HL-60/S4 treated with retinoic acid at 250 ng/mL for 4 days and 3 days (cell line): ENCODE data around the gene ZNF581.

Experiments used
- in situ Hi-C: fragments of 300-500 bp; cut with MboI; formaldehyde crosslinking; loops from 2 replicates; pipeline ENCODE4 v1.7.0; 2022; ENCODE audit warnings: low sequenced_read_pairs

ZNF581 gene

GRCh38 chr19:55624109-55625003, 19.1 kb upstream of the ZNF581 start, which contains the start of gene ZNF784:
ZNF784 (minus strand) TSS chr19:55624566; CDS start chr19:55624561, 5 bp downstream.
- in situ Hi-C loops, result loop anchor here (10.0 kb wide), 2 partner anchors 110 to 470 kb away; partner anchors contain the start of gene TNNI3

DNA sequence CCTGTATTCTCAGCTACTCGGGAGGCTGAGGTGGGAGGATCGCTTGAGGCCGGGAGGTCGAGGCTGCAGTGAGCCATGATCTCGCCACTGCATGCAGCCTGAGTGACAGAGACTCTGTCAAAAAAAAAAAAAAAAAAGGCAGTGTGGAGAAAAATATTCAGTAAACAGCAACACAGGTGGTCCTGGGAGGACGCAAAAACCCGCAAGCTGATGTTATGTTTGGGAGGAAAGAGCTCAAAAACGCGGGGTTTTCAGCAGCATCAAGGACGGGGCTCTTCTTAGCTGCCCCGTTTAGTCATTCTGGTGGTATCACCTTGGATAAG, 18.5 kb upstream of the ZNF581 start:
- in situ Hi-C loops, result loop anchor here (10.0 kb wide), 2 partner anchors 110 to 470 kb away; partner anchors contain the start of gene TNNI3

DNA sequence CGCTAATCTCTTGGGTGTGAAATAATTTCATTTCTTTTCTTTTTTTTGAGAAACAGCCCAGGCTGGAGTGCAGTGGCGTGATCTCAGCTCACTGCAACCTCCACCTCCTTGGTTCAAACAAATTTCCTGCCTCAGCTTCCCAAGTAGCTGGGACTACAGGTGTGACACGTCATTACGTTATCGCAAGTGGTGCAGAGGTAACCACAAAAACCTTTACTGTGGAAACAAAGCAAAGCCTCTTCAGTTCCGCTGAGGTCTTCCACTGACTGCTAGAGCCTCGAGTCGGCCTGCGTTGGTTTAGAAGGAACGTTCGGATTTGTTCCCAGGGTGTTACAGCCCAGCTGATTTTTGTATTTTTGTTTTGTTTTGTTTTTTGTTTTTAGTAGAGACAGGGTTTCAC, 17.1 kb upstream of the ZNF581 start:
- in situ Hi-C loops, result loop anchor here (10.0 kb wide), 2 partner anchors 112 to 472 kb away; partner anchors contain the start of gene TNNI3

DNA sequence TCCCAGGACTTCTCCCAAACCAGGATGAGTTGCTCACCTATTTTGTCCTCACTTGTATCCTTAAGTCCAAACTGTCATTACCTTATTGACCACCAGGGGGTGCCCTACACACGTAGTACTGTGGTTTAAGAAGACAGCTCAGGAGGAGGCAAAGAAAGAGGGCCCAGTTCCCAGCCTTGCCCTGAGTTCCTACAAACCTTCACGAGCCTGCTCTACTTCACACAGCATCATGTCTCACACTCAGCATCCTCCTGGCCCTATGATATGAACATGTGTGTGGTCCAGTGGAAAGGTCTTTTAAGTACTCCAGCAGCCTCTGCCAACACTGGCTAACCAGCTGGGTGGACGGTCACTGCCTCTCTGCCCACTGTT, 11.0 kb upstream of the ZNF581 start:
- in situ Hi-C loops, result no loop called here

GRCh38 chr19:55633861-55634260, 9.6 kb upstream of the ZNF581 start:
- in situ Hi-C loops, result no loop called here

GRCh38 chr19:55635334-55635717, 8.1 kb upstream of the ZNF581 start:
- in situ Hi-C loops, result no loop called here

GRCh38 chr19:55635856-55636440, 7.5 kb upstream of the ZNF581 start:
- in situ Hi-C loops, result no loop called here

- in situ Hi-C loops, result no loop called here
These were observed 6.7 kb upstream of the ZNF581 start for GRCh38 chr19:55636723-55637122.

- in situ Hi-C loops, result no loop called here
These were observed 5.9 kb upstream of the ZNF581 start for GRCh38 chr19:55637534-55637933.

GRCh38 chr19:55638864-55639359, 4.5 kb upstream of the ZNF581 start:
- in situ Hi-C loops, result no loop called here

- in situ Hi-C loops, result no loop called here
These were observed 3.3 kb upstream of the ZNF581 start for GRCh38 chr19:55640043-55640576.

DNA sequence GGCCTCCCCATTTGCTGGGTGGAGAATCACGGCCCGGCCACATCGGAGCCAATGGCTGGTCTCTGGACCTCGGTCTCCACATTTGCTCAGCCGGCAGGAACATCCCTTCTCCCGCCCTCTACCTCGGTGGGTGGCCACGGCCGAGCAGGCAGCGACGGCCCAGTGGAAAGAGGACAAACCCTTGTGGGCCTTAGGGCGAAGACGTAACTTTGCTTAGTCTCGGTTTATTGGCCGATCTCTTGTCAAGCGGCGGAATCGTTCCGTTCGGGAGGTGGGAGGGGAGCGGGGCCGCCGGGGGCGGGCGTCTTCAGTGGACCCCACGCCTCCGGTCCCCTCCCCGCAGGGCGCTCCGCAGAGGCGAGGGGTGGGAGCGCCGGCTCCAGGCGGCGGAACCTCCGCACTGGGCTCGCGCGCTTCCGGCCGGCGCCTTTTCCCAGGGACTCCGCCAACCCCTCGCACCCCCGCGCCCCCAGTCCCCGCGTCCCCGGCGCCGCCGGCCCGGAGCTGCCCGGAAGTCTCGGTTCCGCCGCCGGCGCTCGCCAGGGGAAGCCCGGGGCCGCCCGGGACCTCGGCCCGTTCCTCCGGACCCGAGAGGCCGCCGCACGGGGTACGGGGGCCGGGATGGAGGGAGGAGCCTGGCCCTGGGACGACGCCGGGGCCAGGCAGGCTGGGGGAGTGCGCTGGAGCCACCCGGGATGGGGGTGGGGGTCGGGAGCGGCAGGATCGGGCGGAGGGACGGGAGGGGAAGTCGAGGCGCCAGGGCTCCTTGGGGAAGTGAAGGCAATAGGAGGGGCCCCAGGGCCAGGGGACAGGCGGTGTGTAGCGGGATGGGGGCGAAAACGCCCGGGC, 2.6 kb upstream of the ZNF581 start, which contains the start of gene ZNF580:
ZNF580 (plus strand) TSS at position 426 of the 849 bp plus-strand sequence. CDS start 1,507 bp downstream, outside the sequence.
- in situ Hi-C loops, result no loop called here

DNA sequence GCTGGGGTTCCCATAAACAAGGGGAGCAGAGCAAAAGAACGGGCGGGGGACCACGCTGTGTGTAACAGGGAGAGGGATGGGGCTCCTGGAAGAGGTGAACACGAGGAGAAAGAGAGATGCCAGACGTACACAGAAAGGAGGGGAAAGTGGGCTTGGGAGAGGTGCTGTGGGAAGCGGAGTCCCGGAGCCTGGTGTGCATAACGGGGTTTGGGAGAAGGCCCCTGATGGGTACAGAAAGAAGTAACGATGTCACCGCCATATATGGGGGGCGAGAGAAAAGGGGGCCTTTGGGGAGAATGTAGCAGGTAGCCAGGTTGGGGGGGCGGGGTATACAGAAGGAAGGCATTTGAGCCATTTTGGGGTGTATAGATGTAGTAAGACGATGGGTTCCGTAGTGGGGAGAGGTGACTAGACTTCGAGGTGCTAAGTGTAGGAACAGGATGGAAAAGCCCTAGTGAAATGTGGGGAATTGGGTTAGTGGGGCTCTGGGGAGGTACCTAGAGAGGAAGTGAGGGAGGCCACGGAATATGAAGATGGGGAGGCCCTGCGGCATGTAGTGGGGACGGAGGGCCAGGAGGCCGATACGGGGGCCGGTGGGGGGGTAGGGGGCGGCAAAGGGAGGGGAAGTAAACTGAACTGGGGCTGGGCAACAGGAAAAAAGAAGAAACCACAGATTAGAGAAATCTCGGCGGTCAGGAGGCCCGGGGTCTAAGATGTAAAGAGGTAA, 1.9 kb upstream of the ZNF581 start:
- in situ Hi-C loops, result no loop called here

DNA sequence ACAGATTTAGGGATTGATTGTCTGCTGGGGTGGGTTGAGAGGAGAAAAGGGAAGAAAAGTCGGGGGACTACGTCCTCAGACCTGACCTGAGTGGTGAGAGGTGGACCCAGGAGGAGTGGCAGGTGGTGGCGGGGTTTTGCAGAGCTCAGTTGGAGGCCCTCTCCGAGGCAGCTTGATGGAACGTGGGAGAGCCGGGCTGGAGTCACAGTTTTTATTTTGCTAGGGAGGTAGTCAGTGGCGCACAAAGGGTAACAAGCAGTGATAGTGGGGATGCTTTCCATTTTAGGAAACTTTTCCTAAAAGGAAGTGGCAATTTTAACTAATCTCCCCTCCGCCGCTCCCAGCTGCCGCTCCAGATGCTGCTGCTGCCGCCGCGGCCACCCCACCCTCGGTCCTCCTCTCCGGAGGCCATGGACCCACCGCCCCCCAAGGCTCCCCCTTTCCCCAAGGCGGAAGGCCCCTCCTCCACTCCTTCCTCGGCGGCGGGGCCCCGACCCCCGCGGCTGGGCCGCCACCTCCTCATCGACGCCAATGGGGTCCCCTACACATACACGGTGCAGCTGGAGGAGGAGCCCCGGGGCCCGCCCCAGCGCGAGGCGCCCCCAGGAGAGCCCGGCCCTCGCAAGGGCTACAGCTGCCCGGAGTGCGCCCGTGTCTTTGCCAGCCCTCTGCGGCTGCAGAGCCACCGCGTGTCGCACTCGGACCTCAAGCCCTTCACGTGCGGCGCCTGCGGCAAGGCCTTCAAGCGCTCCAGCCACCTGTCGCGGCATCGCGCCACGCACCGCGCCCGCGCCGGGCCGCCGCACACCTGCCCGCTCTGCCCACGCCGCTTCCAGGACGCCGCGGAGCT, 1.1 kb upstream of the ZNF581 start:
- in situ Hi-C loops, result no loop called here

GRCh38 chr19:55643887-55644176, 383 bp downstream of the ZNF581 start:
- in situ Hi-C loops, result no loop called here

- in situ Hi-C loops, result no loop called here
These were observed 863 bp downstream of the ZNF581 start for GRCh38 chr19:55644191-55644833.

GRCh38 chr19:55644842-55645511, 1.5 kb downstream of the ZNF581 start:
- in situ Hi-C loops, result no loop called here

DNA sequence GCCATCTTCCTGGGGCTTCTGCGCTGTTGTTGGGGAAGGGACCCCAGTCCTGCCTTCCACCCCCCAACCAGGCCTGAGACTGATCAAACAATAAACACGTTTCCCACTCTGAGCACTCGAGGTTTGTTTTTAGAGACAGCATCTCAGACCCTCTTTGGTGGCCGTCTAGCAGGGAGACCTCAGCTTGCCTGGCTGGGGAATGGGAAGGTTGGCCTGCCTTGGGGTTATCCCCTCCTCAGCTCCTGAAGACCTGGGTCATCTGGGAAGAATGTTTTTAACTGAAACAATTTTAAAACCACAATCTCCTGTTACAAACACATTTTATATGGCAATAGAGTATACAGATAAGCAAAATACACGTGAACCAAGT, 2.0 kb downstream of the ZNF581 start:
- in situ Hi-C loops, result no loop called here
